Measurements from ENCODE around the gene MTA1.

Gene MTA1

DNA sequence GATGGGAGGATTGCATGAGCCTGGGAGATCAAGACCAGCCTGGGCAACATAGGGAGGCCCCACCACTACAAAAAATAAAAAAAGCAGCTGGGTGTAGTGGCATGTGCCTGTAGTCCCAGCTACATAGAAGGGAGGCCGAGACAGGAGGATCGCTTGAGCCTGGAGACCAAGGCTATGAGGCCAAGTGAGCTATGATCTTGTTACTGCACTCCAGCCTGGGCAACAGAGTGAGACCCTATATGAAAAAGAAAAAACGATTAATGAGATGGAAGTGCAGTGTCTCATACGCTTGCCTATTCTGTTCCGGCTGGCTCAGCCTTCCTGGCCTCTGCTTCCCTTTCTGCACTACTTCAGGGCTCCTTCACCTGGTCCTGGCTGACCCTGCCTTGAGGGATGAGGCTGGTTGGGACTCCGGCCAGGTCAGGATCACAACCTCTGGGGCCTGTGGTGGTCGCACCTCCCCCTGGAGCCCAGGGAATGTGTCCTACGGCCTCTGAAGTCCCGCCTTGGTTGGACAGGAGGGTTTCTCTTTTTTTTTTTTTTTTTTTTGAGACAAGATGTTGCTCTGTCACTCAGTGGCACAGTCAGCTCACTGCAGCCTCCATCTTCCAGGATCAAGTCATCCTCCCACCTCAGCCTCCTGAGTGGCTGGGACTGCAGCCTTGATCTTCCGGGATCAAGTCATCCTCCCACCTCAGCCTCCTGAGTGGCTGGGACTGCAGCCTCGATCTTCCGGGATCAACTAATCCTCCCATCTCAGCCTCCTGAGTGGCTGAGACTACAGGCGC is 82.1 kb downstream of the MTA1 start:
- no peak for DNase-seq

GRCh38 chr14:105502446-105503295 is 83.0 kb downstream of the MTA1 start:
- no peak for DNase-seq

GRCh38 chr14:105503296-105503640 is 83.6 kb downstream of the MTA1 start:
- DNase-seq, result no peak

DNA sequence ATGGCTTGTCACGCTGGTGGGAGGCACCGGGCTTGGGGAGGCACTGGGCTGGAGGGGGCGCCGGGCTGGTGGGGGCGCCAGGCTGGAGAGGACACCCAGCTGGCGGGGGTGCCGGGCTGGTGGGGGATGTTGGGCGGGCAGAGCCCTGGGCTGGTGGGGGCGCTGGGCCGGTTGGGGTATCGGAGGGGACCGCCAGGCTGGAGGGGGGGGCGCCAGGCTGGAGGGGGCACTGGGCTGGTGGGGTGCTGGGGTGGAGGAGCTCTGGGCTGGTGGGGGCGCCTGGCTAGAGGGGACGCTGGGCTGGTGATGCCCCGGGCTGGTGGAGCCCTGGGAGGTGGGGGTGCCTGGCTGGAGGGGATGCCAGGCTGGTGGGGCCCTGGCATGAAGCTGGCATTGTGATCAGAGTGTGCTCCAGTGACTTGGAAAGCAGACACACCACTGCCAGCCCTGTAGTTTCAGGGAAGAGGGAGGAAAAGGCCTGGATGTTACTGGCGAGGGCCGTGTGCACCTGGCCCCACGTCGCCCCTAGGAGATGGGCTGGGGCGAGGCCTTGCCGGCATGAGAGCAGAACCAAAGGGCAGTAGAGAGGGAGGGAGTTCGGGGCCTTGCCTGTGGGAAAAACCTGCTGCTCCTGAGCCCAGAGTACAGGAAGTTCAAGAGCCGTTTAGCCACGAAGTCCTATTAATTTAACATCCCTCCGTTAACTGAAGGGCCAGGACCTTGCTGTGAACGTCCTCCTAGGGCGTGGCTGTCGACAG is 84.5 kb downstream of the MTA1 start:
- no peak for DNase-seq

DNA sequence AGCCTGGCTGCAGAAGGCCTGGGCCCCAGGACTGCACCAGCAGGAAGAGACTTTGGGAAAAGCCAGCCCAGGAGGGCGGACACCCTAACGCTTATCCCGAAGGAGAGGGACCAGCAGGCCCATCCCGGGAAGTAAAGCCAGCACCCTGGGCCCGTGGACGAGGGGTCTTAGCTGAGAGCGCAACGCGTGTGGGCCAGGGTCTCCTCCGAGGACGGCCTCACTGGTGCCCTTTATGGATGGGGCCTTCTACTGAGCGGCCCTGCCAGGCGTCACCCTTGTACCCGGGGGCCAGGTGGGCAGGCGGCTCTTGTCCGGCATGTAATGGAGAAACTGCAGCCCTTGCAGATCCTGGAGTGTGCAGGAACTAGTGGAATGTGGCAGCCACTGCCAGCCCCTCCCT is 85.5 kb downstream of the MTA1 start:
- no peak for DNase-seq

DNA sequence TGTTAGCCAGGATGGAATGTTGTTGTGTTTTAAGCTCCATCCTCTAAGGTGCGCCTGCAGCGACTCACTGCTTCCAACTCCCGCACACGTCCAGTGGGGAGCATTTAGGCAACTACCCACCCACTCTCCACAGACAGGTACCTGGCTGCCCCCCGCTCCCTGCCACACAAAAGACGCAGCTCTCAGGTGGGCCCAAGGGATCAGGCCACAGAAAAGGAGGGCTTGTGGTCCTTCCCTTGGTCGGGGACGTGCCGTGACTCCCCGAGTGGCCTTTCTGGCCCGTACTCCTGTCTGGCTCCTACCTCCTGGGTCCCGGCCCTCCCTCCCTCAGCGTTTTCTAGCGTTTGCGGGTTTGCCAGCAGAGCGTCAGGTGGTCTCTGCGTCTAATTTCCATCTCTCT is 87.6 kb downstream of the MTA1 start:
- no peak for DNase-seq

DNA sequence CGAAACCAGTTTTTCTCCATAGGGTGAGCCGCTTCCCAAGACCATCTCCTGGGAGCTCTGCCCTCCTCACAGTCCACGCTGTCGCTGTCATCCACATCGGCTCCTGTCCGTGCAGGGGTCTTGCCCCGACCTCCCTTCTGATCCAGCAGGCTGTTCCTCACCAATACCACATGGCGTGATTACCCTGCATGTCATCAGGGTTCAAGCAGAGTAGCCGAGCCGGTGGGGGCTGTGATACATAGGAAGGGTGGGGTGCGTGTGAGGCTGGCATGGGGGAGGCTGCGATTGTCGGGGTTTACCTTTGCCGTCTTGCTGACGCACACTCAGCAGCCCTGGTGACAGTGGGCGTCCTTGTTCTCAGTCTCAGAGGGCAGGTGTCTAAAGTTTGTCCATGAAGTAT is 88.4 kb downstream of the MTA1 start:
- no peak for DNase-seq

DNA sequence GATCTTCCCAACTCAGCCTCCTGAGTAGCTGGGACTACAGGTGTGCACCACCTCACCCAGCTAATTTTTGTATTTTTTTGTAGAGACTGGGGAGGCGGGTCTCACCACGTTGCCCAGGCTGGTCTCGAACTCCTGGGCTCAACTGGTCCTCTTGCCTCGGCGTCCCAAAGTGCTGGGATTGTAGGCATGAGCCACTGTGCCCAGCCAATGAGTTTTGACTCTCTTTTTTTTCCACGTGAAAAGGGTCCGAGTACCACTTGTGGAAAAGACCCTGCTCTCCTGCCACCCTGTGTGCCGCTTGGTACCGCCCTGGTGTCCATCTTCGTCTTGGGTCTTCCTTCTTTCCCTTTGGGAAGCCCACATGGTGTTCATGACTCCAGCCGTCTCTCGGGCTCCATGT is 89.0 kb downstream of the MTA1 start:
- no peak for DNase-seq

GRCh38 chr14:105517096-105517495 is 97.5 kb downstream of the MTA1 start:
- DNase-seq, result no peak

GRCh38 chr14:105519946-105520698 is 100.5 kb downstream of the MTA1 start:
- no peak for DNase-seq

All from GF-D8 (cell line).